ENCODE results near the gene TAF3. TPM values are rescaled to one million over a fixed set of nuclear protein-coding genes. Genes with fewer than 3 reads are reported as not detected.
A peak's percentile ranks its signal among the peaks of the same experiment; 100 is the strongest.

TAF3 gene
- polyA plus RNA-seq, 6 donors from 2014 or later = 6.3 to 17.3 (median 9.5) TPM

- Mint-ChIP-seq H3K36me3 (peaks cover 20 to 24% of the 10 kb centered on the region in 2 donors), H3K4me1 (peaks cover 20 to 28% (median 26%) of the 10 kb centered on the region in 3 donors), H3K27me3 (no peaks in the 10 kb centered on the region), H3K9me3 (peaks cover 0 to 34% (median 25%) of the 10 kb centered on the region in 7 donors), H3K4me3 (no peak overlapping the region), H3K27ac (no peak overlapping the region)
- DNase-seq (no peak), ATAC-seq (ENCODE audit: low read depth in 2 of 2) (no peak)
Measured at GRCh38 chr10:7862121-7862514, 43.8 kb downstream of the TAF3 start.

- peaks cover 0 to 21% (median 16%) of the 10 kb centered on the region in 7 donors for H3K9me3 Mint-ChIP-seq
- H3K4me1 Mint-ChIP-seq = peaks cover 24 to 45% (median 43%) of the 10 kb centered on the region in 3 donors
- DNase-seq = no peak
- H3K27ac Mint-ChIP-seq = peak overlapping the region in 1 of 6 donors; percentile 74
- no peak overlapping the region for H3K4me3 Mint-ChIP-seq
- no peaks in the 10 kb centered on the region for H3K27me3 Mint-ChIP-seq
- peaks cover 17 to 20% of the 10 kb centered on the region in 2 donors for H3K36me3 Mint-ChIP-seq
- no peak for ATAC-seq (ENCODE audit: low read depth in 2 of 2)
Measured at GRCh38 chr10:7866176-7866575, 47.9 kb downstream of the TAF3 start.

- ATAC-seq (ENCODE audit: low read depth in 2 of 2) (no peak), DNase-seq (peak; percentile 20)
- peaks cover 10 to 32% (median 29%) of the 10 kb centered on the region in 3 donors for H3K4me1 Mint-ChIP-seq
- H3K4me3 Mint-ChIP-seq = peak overlapping the region in 6 of 8 donors; percentile 25 to 72 (median 49)
- no peaks in the 10 kb centered on the region for H3K36me3 Mint-ChIP-seq
- H3K9me3 Mint-ChIP-seq = peaks cover 0 to 2% (median 0%) of the 10 kb centered on the region in 7 donors
- H3K27me3 Mint-ChIP-seq = no peaks in the 10 kb centered on the region
- peak overlapping the region in 1 of 6 donors; percentile 36 for H3K27ac Mint-ChIP-seq
Measured at GRCh38 chr10:7872041-7872442, 53.7 kb downstream of the TAF3 start.

GRCh38 chr10:7874864-7875263 lies 56.6 kb downstream of the TAF3 start:
- Mint-ChIP-seq H3K4me1 (peaks cover 4 to 11% (median 8%) of the 10 kb centered on the region in 3 donors), H3K27me3 (no peaks in the 10 kb centered on the region), H3K36me3 (no peaks in the 10 kb centered on the region), H3K4me3 (no peak overlapping the region), H3K27ac (no peak overlapping the region), H3K9me3 (peaks cover 0 to 2% (median 0%) of the 10 kb centered on the region in 7 donors)
- no peak for DNase-seq
- ATAC-seq (ENCODE audit: low read depth in 2 of 2) = no peak

- no peak overlapping the region for H3K4me3 Mint-ChIP-seq
- peaks cover 8 to 17% (median 10%) of the 10 kb centered on the region in 3 donors for H3K4me1 Mint-ChIP-seq
- H3K9me3 Mint-ChIP-seq = peaks cover 0 to 2% (median 0%) of the 10 kb centered on the region in 7 donors
- peak overlapping the region in 1 of 6 donors; percentile 89 for H3K27ac Mint-ChIP-seq
- H3K36me3 Mint-ChIP-seq = no peaks in the 10 kb centered on the region
- DNase-seq (no peak), ATAC-seq (ENCODE audit: low read depth in 2 of 2) (no peak)
- H3K27me3 Mint-ChIP-seq = no peaks in the 10 kb centered on the region
Measured at GRCh38 chr10:7876541-7877127, 58.3 kb downstream of the TAF3 start.

DNA sequence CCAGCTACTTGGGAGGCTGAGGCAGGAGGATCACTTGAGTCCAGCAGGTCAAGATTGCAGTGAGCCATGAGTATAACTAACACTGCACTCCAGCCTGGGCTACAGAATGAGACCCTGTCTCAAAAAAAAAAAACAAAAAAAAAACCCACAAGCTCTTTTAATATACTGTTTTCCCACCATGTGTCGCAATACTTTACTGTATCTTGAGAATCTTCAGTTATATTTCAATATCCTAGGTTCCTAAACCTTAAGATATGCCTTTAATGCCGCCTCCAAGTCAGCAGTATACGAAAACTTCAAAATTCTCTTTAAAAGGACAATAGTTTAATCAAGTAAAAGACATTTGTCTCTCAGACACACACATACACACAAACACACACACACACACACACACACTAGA lies 62.8 kb downstream of the TAF3 start:
- peaks cover 0 to 4% of the 10 kb centered on the region in 2 donors for H3K36me3 Mint-ChIP-seq
- H3K4me1 Mint-ChIP-seq = peaks cover 7 to 29% (median 15%) of the 10 kb centered on the region in 3 donors
- H3K9me3 Mint-ChIP-seq = no peaks in the 10 kb centered on the region
- no peaks in the 10 kb centered on the region for H3K27me3 Mint-ChIP-seq
- DNase-seq (no peak), ATAC-seq (ENCODE audit: low read depth in 2 of 2) (no peak)
- H3K4me3 Mint-ChIP-seq = no peak overlapping the region
- H3K27ac Mint-ChIP-seq = peak overlapping the region in 2 of 6 donors; percentile 18 to 59

DNA sequence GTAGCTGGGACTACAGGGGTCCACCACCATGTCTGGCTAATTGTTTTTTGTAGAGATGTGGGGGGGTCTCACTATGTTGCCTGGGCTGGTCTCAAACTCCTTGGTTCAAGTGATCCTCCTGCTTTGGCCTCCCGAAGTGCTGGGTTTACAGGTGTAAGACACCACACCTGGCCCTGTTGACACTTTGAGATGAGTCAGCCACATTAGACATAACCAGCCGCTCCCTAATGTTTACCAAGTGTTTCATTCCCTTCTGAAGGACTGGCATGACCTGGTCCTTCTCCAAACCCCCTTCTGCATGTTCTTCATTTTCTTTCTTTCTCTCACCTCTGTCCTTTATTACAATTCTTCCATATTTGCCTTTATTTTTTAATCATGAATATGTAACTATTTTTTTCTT lies 67.8 kb downstream of the TAF3 start:
- ATAC-seq (ENCODE audit: low read depth in 2 of 2) (no peak), DNase-seq (no peak)
- Mint-ChIP-seq H3K27me3 (no peaks in the 10 kb centered on the region), H3K4me1 (peaks cover 17 to 54% (median 32%) of the 10 kb centered on the region in 3 donors), H3K9me3 (no peaks in the 10 kb centered on the region), H3K36me3 (peaks cover 0 to 4% of the 10 kb centered on the region in 2 donors), H3K4me3 (no peak overlapping the region), H3K27ac (no peak overlapping the region)

DNA sequence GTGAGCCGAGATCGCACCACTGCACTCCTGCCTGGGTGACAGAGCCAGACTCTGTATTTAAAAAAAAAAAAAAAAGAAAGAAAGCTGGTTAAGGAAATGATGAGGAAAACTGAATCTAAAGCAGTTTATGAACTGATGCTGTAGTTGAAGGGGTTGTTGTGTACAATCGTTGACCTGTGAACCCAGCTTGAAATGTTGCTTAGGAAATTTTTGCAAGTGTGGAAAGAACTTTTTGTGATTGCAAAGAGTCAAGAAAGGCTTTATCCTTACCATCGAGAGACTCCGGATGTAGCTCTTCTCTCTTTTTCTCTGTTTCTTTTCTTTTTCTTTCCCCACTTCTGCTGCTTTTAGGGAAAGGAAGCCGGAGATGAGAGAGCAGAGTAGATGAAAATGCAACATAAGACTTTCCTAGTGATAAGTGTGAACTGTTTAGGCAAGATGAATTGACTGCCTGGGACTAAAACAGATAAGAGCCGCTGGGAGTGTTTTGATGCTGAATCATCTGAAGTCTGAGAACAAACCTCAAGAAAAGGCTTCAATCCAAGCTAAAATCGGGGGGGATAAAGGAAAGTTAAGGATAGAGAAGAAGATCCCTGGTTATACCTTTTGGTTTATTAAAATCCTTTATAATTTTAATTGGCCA lies 69.0 kb downstream of the TAF3 start:
- H3K4me1 Mint-ChIP-seq = peaks cover 14 to 43% (median 32%) of the 10 kb centered on the region in 3 donors
- ATAC-seq (ENCODE audit: low read depth in 2 of 2) = no peak

GRCh38 chr10:7889947-7890542 lies 71.7 kb downstream of the TAF3 start:
- DNase-seq = no peak
- H3K9me3 Mint-ChIP-seq = no peaks in the 10 kb centered on the region
- H3K4me3 Mint-ChIP-seq = peak overlapping the region in 1 of 8 donors; percentile 6
- no peak for ATAC-seq (ENCODE audit: low read depth in 2 of 2)
- H3K4me1 Mint-ChIP-seq = peaks cover 14 to 50% (median 37%) of the 10 kb centered on the region in 3 donors
- no peak overlapping the region for H3K27ac Mint-ChIP-seq
- no peaks in the 10 kb centered on the region for H3K36me3 Mint-ChIP-seq
- no peaks in the 10 kb centered on the region for H3K27me3 Mint-ChIP-seq

More for the DNA sequence above, 69.0 kb downstream of the TAF3 start:
- Mint-ChIP-seq H3K9me3 (no peaks in the 10 kb centered on the region), H3K27ac (peak overlapping the region in 2 of 6 donors; percentile 26 to 60), H3K36me3 (peaks cover 0 to under 1% of the 10 kb centered on the region in 2 donors), H3K4me3 (no peak overlapping the region), H3K27me3 (no peaks in the 10 kb centered on the region)
- no peak for DNase-seq

- H3K9me3 Mint-ChIP-seq = no peaks in the 10 kb centered on the region
- ATAC-seq (ENCODE audit: low read depth in 2 of 2) (no peak), DNase-seq (no peak)
- no peaks in the 10 kb centered on the region for H3K36me3 Mint-ChIP-seq
- no peak overlapping the region for H3K4me3 Mint-ChIP-seq
- H3K27ac Mint-ChIP-seq = peak overlapping the region in 1 of 6 donors; percentile 33
- H3K27me3 Mint-ChIP-seq = no peaks in the 10 kb centered on the region
- peaks cover 14 to 44% (median 35%) of the 10 kb centered on the region in 3 donors for H3K4me1 Mint-ChIP-seq
Measured at GRCh38 chr10:7890781-7891180, 72.5 kb downstream of the TAF3 start.

- Mint-ChIP-seq H3K4me1 (peaks cover 15 to 43% (median 35%) of the 10 kb centered on the region in 3 donors), H3K9me3 (no peaks in the 10 kb centered on the region), H3K4me3 (no peak overlapping the region), H3K27me3 (no peaks in the 10 kb centered on the region), H3K36me3 (peaks cover 1 to 5% of the 10 kb centered on the region in 2 donors), H3K27ac (peak overlapping the region in 1 of 6 donors; percentile 89)
- DNase-seq (no peak), ATAC-seq (ENCODE audit: low read depth in 2 of 2) (no peak)
Measured at GRCh38 chr10:7891634-7892033, 73.3 kb downstream of the TAF3 start.

DNA sequence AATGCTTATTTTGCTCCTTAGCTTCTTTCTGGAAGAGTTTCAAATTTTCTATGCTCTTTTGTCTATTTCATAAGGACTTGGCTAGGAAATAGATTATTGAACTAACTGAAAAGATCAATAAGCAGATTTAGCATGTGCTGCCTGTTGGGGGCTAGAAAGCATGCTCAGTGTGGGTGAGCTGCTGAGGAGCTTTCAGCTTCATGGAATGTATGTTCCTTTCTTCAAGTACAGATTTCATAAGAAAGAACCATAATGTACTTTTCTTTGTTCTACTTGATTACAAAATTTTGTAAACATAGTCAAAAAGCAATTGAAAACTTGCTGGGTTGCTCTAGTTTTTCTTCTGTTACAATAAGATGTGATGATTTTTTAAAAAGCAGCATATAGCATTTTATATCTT lies 73.8 kb downstream of the TAF3 start:
- Mint-ChIP-seq H3K9me3 (no peaks in the 10 kb centered on the region), H3K27me3 (no peaks in the 10 kb centered on the region), H3K27ac (no peak overlapping the region), H3K36me3 (peaks cover 6 to 10% of the 10 kb centered on the region in 2 donors), H3K4me1 (peaks cover 20 to 43% (median 35%) of the 10 kb centered on the region in 3 donors), H3K4me3 (no peak overlapping the region)
- ATAC-seq (ENCODE audit: low read depth in 2 of 2) = no peak
- no peak for DNase-seq

GRCh38 chr10:7895699-7896090 lies 77.4 kb downstream of the TAF3 start:
- Mint-ChIP-seq H3K9me3 (no peaks in the 10 kb centered on the region), H3K4me1 (peaks cover 12 to 34% (median 26%) of the 10 kb centered on the region in 3 donors), H3K27ac (peak overlapping the region in 1 of 6 donors; percentile 48)

More at GRCh38 chr10:7895699-7896090, 77.4 kb downstream of the TAF3 start:
- Mint-ChIP-seq H3K27me3 (no peaks in the 10 kb centered on the region), H3K36me3 (peaks cover 23 to 31% of the 10 kb centered on the region in 2 donors), H3K4me3 (no peak overlapping the region)
- ATAC-seq (ENCODE audit: low read depth in 2 of 2) (no peak), DNase-seq (no peak)

Measured in naive B cell (primary cell).